ENCODE data around the gene RBCK1. TPM values are rescaled to one million over a fixed set of nuclear protein-coding genes. Genes with fewer than 3 reads are reported as not detected.

RBCK1 gene
- total RNA-seq, 1 experiment from 2014 or later, result 115 TPM

DNA sequence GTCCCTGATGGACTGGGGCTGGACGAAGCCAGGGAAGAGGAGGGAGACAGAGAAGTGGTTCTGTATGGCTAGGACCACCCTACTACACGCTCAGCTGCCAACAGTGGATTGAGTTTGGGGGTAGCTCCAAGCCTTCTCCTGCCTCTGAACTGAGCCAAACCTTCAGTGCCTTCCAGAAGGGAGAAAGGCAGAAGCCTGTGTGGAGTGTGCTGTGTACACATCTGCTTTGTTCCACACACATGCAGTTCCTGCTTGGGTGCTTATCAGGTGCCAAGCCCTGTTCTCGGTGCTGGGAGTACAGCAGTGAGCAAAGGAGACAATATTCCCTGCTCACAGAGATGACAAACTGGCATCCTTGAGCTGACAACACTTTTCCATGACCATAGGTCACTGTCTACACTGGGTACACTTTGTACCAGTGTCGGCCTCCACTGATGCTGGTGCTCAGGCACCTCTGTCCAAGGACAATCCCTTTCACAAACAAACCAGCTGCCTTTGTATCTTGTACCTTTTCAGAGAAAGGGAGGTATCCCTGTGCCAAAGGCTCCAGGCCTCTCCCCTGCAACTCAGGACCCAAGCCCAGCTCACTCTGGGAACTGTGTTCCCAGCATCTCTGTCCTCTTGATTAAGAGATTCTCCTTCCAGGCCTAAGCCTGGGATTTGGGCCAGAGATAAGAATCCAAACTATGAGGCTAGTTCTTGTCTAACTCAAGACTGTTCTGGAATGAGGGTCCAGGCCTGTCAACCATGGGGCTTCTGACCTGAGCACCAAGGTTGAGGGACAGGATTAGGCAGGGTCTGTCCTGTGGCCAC, 11.3 kb upstream of the RBCK1 start:
- Histone ChIP-seq H3F3A (ENCODE audit: low read length, unreplicated experiment) (no peaks in the 10 kb centered on the region), H3K4me2 (ENCODE audit: low read length) (no peak overlapping the region), H3K9me2 (replicated peaks; ENCODE audit: low read length) (no peaks in the 10 kb centered on the region), H3K9me3 (ENCODE audit: low read length) (no peaks in the 10 kb centered on the region), H3K79me2 (ENCODE audit: low read length) (no peaks in the 10 kb centered on the region), H3K27ac (ENCODE audit: low read length) (no peak overlapping the region), H4K20me1 (ENCODE audit: low read length) (no peaks in the 10 kb centered on the region), H2AFZ (ENCODE audit: low read length) (no peak overlapping the region), H3K27me3 (ENCODE audit: low read length) (no peaks in the 10 kb centered on the region), H3K4me1 (ENCODE audit: insufficient read depth, low read length) (peaks cover 13% of the 10 kb centered on the region), H3K4me3 (ENCODE audit: low read length) (no peak overlapping the region), H3K36me3 (ENCODE audit: low read depth, low read length) (peaks cover 57% of the 10 kb centered on the region), H3K9ac (ENCODE audit: low read length) (no peak overlapping the region)
- TSS peak; percentile 22 for BruUV-seq (replicated peaks)
- no peak for DNase-seq
- TF ChIP-seq EZH2 (IDR thresholded peaks at IDR 0.05; ENCODE audit: low read length, unreplicated experiment) (no peak), EZH2phosphoT487 (IDR thresholded peaks at IDR 0.05; ENCODE audit: borderline replicate concordance, low read length) (no peak)
- TF ChIP-seq, protein P1, sequence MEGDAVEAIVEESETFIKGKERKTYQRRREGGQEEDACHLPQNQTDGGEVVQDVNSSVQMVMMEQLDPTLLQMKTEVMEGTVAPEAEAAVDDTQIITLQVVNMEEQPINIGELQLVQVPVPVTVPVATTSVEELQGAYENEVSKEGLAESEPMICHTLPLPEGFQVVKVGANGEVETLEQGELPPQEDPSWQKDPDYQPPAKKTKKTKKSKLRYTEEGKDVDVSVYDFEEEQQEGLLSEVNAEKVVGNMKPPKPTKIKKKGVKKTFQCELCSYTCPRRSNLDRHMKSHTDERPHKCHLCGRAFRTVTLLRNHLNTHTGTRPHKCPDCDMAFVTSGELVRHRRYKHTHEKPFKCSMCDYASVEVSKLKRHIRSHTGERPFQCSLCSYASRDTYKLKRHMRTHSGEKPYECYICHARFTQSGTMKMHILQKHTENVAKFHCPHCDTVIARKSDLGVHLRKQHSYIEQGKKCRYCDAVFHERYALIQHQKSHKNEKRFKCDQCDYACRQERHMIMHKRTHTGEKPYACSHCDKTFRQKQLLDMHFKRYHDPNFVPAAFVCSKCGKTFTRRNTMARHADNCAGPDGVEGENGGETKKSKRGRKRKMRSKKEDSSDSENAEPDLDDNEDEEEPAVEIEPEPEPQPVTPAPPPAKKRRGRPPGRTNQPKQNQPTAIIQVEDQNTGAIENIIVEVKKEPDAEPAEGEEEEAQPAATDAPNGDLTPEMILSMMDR (conservative IDR thresholded peaks at IDR 0.05; ENCODE audit: low read depth, low read length), result no peak
- ChIA-PET CTCF (interaction anchor here (1.2 kb wide), 1 partner anchor 35 kb away, joined by 3 read pairs; no protein-coding TSS in a partner anchor), POLR2A (ENCODE audit: unreplicated experiment) (interaction anchor here (0.5 kb wide), 1 partner anchor 19 kb away, joined by 7 read pairs; no protein-coding TSS in a partner anchor)
- no peak for ATAC-seq
- intact Hi-C loops (cut with micrococcal nuclease), result no loop called here

DNA sequence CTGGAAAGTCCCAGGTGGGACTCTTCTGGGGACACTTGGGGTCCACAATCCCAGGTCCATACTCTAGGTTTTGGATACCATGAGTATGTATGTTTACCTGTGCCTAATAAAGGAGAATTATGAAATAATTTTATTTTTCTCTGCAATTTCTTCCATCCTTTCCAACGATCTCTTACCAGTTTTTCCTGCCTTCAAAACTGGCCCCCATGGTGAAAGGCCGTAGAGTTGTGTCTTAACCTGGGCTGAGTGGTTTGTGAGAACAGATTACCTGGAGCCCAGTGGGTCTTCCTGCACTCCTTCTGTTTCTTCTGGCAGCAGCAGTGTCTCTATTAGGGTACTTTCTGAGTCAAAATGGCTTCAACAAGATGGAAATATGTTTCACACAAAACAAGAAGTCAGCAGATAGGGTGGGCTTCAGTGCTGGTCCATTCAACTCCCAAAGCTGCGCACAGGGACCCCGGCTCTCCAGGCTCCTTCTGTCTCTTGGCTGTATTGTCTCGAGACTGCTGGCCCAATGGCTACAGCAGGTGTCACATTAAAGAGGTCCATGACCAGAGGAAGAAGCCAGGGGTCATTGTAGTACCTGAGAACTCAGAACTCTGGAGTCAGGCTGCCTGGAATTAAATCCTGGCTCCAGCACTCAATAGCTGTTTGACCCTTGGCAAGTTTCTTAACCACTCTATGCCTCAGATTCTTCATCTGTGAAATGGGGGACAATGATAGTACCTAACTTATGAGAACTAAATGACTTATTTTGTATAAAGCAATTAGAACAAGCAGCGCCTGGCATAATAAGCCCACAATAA, 10.5 kb upstream of the RBCK1 start:
- no peak overlapping the region for H3K9ac ChIP-seq (ENCODE audit: low read length)
- peaks cover 51% of the 10 kb centered on the region for H3K36me3 ChIP-seq (ENCODE audit: low read depth, low read length)
- no peaks in the 10 kb centered on the region for H4K20me1 ChIP-seq (ENCODE audit: low read length)
- TF ChIP-seq EZH2phosphoT487 (IDR thresholded peaks at IDR 0.05; ENCODE audit: borderline replicate concordance, low read length) (no peak), EZH2 (IDR thresholded peaks at IDR 0.05; ENCODE audit: low read length, unreplicated experiment) (no peak)
- TF ChIP-seq, protein P1 (conservative IDR thresholded peaks at IDR 0.05; ENCODE audit: low read depth, low read length), result no peak
- no peak overlapping the region for H3K4me3 ChIP-seq (ENCODE audit: low read length)
- no peak overlapping the region for H2AFZ ChIP-seq (ENCODE audit: low read length)
- CTCF ChIA-PET, result interaction anchor here (1.2 kb wide), 1 partner anchor 34 kb away, joined by 3 read pairs; no protein-coding TSS in a partner anchor
- no peaks in the 10 kb centered on the region for H3K9me3 ChIP-seq (ENCODE audit: low read length)
- peaks cover 20% of the 10 kb centered on the region for H3K4me1 ChIP-seq (ENCODE audit: insufficient read depth, low read length)
- BruUV-seq (replicated peaks), result no TSS peak
- no peak overlapping the region for H3K4me2 ChIP-seq (ENCODE audit: low read length)
- H3K9me2 ChIP-seq (replicated peaks; ENCODE audit: low read length), result no peaks in the 10 kb centered on the region
- intact Hi-C loops (cut with micrococcal nuclease), result no loop called here
- no peak for ATAC-seq
- no peaks in the 10 kb centered on the region for H3K27me3 ChIP-seq (ENCODE audit: low read length)
- DNase-seq, result no peak
- POLR2A ChIA-PET (ENCODE audit: unreplicated experiment), result interaction anchor here (0.6 kb wide), 1 partner anchor 15 kb away, joined by 4 read pairs; no protein-coding TSS in a partner anchor
- no peaks in the 10 kb centered on the region for H3F3A ChIP-seq (ENCODE audit: low read length, unreplicated experiment)
- no peak overlapping the region for H3K27ac ChIP-seq (ENCODE audit: low read length)
- no peaks in the 10 kb centered on the region for H3K79me2 ChIP-seq (ENCODE audit: low read length)
